H9 (cell line): ENCODE data around the gene RGS8. TPM values are rescaled to one million over a fixed set of nuclear protein-coding genes. Genes with fewer than 3 reads are reported as not detected.

ENCODE experiments used
- DNase-seq: peaks from one replicate; pipeline ENCODE4 v3.0.0-alpha.2; 2017
- H2AFZ ChIP-seq: one replicate; pipeline ENCODE4 v1.6.1; 2013; ENCODE audit warnings: mild to moderate bottlenecking, low read length, control low read depth, moderate library complexity
- H2AK5ac ChIP-seq: 2 replicates; pipeline ENCODE4 v1.6.1; 2013; ENCODE audit warnings: low read length, control low read depth, mixed read lengths; ENCODE audit not compliant: insufficient read length
- H2BK120ac ChIP-seq: one replicate; pipeline ENCODE4 v1.6.1; 2013; ENCODE audit warnings: low read depth, mild to moderate bottlenecking, low read length, control low read depth, inconsistent platforms; ENCODE audit not compliant: poor library complexity, severe bottlenecking
- H2BK12ac ChIP-seq: 2 replicates; pipeline ENCODE4 v1.6.1; 2013; ENCODE audit warnings: low read length, control low read depth, mixed read lengths, low read depth; ENCODE audit not compliant: insufficient read length
- H2BK15ac ChIP-seq: 2 replicates; pipeline ENCODE4 v1.6.1; 2013; ENCODE audit warnings: low read depth, low read length, control low read depth
- H2BK20ac ChIP-seq: one replicate; pipeline ENCODE4 v1.6.1; 2013; ENCODE audit warnings: low read depth, mild to moderate bottlenecking, low read length, control low read depth, inconsistent platforms; ENCODE audit not compliant: poor library complexity, severe bottlenecking
- H2BK5ac ChIP-seq: 2 replicates; pipeline ENCODE4 v1.6.1; 2013; ENCODE audit warnings: low read length, control low read depth, mixed read lengths; ENCODE audit not compliant: insufficient read length
- H3K14ac ChIP-seq: 2 replicates; pipeline ENCODE4 v1.6.1; 2013; ENCODE audit warnings: low read length, control low read depth; ENCODE audit not compliant: insufficient read depth
- H3K18ac ChIP-seq: 2 replicates; pipeline ENCODE4 v1.6.1; 2013; ENCODE audit warnings: low read depth, mild to moderate bottlenecking, mixed read lengths, low read length, control low read depth; ENCODE audit not compliant: insufficient read length
- H3K23ac ChIP-seq: 2 replicates; pipeline ENCODE4 v1.6.1; 2013; ENCODE audit warnings: low read length, control low read depth, mixed read lengths, low read depth; ENCODE audit not compliant: insufficient read length
- H3K23me2 ChIP-seq: 2 replicates; pipeline ENCODE4 v1.6.1; 2013; ENCODE audit warnings: low read depth, mild to moderate bottlenecking, mixed read lengths, low read length, control low read depth; ENCODE audit not compliant: insufficient read length, poor library complexity, severe bottlenecking
- H3K27ac ChIP-seq: 2 replicates; pipeline ENCODE4 v1.5.1; 2013; ENCODE audit warnings: low read length, control low read depth, mixed read lengths, low read depth; ENCODE audit not compliant: insufficient read length
- H3K27me3 ChIP-seq: 2 replicates; pipeline ENCODE4 v1.6.1; 2013; ENCODE audit warnings: low read length, control low read depth, inconsistent platforms; ENCODE audit not compliant: insufficient read depth
- H3K4ac ChIP-seq: 2 replicates; pipeline ENCODE4 v1.6.1; 2013; ENCODE audit warnings: low read depth, mild to moderate bottlenecking, control low read depth, inconsistent platforms, low read length, moderate library complexity
- H3K4me1 ChIP-seq: 2 replicates; pipeline ENCODE4 v1.6.1; 2013; ENCODE audit warnings: low read length, control low read depth, inconsistent platforms; ENCODE audit not compliant: insufficient read depth
- H3K4me2 ChIP-seq: 2 replicates; pipeline ENCODE4 v1.6.1; 2013; ENCODE audit warnings: low read length, control low read depth, mixed read lengths; ENCODE audit not compliant: insufficient read length, insufficient read depth
- H3K56ac ChIP-seq: 2 replicates; pipeline ENCODE4 v1.6.1; 2013; ENCODE audit warnings: low read depth, mild to moderate bottlenecking, mixed read lengths, low read length, control low read depth; ENCODE audit not compliant: insufficient read length
- H3K79me1 ChIP-seq: 2 replicates; pipeline ENCODE4 v1.6.1; 2013; ENCODE audit warnings: low read depth, mild to moderate bottlenecking, moderate library complexity, low read length, control low read depth, inconsistent platforms; ENCODE audit not compliant: insufficient read depth, poor library complexity, severe bottlenecking
- H3K79me2 ChIP-seq: 2 replicates; pipeline ENCODE4 v1.6.1; 2013; ENCODE audit warnings: low read length, control low read depth, inconsistent platforms; ENCODE audit not compliant: insufficient read depth
- H3K9ac ChIP-seq: 2 replicates; pipeline ENCODE4 v1.6.1; 2013; ENCODE audit warnings: low read length, control low read depth, mixed read lengths; ENCODE audit not compliant: insufficient read length; ENCODE audit errors: extremely low read depth
- H3K9me3 ChIP-seq: one replicate; pipeline ENCODE4 v1.6.1; 2013; ENCODE audit warnings: low read depth, low read length, inconsistent platforms; ENCODE audit not compliant: control insufficient read depth
- H3T11ph ChIP-seq: one replicate; pipeline ENCODE4 v1.6.1; 2013; ENCODE audit warnings: mild to moderate bottlenecking, low read length, control low read depth, inconsistent platforms
- H4K20me1 ChIP-seq: one replicate; pipeline ENCODE4 v1.6.1; 2013; ENCODE audit not compliant: control insufficient read depth, insufficient read length, insufficient read depth
- H4K5ac ChIP-seq: 2 replicates; pipeline ENCODE4 v1.6.1; 2013; ENCODE audit warnings: low read depth, mild to moderate bottlenecking, mixed read lengths, low read length, control low read depth; ENCODE audit not compliant: insufficient read length
- H4K8ac ChIP-seq: replicated peaks from 2 replicates; pipeline ENCODE4 v1.6.1; 2013; ENCODE audit warnings: low read length, control low read depth, mixed read lengths, low read depth; ENCODE audit not compliant: insufficient read length
- H4K91ac ChIP-seq: 2 replicates; pipeline ENCODE4 v1.6.1; 2013; ENCODE audit warnings: low read depth, mild to moderate bottlenecking, moderate library complexity, mixed read lengths, low read length, control low read depth; ENCODE audit not compliant: insufficient read length
- H3K27ac Mint-ChIP-seq, 3 experiments: 2 replicates in 2 of 3; 3 replicates in 1 of 3; pipeline ENCODE4 v1.8.0; 2020 to 2021; ENCODE audit warnings: mixed read lengths in 3 of 3, mild to moderate bottlenecking in 1 of 3, moderate library complexity in 1 of 3
- H3K27me3 Mint-ChIP-seq: 2 replicates; pipeline ENCODE4 v1.8.0; 2021; ENCODE audit warnings: low read depth, mild to moderate bottlenecking, moderate library complexity, mixed read lengths
- H3K36me3 Mint-ChIP-seq, 3 experiments: 2 replicates in 2 of 3; 3 replicates in 1 of 3; pipeline ENCODE4 v1.8.0; 2020 to 2021; ENCODE audit warnings: low read depth in 3 of 3, mixed read lengths in 3 of 3; ENCODE audit not compliant: insufficient read depth in 1 of 3
- H3K4me1 Mint-ChIP-seq, 2 experiments: 2 replicates each; pipeline ENCODE4 v1.8.0; 2020; ENCODE audit warnings: mixed read lengths in 2 of 2
- H3K4me3 Mint-ChIP-seq, 2 experiments: 2 replicates in 1 of 2; 3 replicates in 1 of 2; pipeline ENCODE4 v1.8.0; 2020 to 2021; ENCODE audit warnings: mild to moderate bottlenecking in 2 of 2, mixed read lengths in 2 of 2, moderate library complexity in 1 of 2
- H3K9me3 Mint-ChIP-seq, 2 experiments: 2 replicates in 1 of 2; 3 replicates in 1 of 2; pipeline ENCODE4 v1.8.0; 2020; ENCODE audit warnings: mild to moderate bottlenecking in 2 of 2, mixed read lengths in 2 of 2, moderate library complexity in 1 of 2
- CTCF ChIP-seq: fragments of 200-600 bp; sonication (generic); conservative IDR thresholded peaks from 3 replicates; pipeline ENCODE4 v1.8.0; 2021; ENCODE audit warnings: antibody characterized with exemption, mild to moderate bottlenecking
- WGBS: extraction: QIAGEN DNeasy Blood & Tissue Kit; methylation state at CpG from one replicate; pipeline ENCODE4 v1.1.7; 2013; ENCODE audit warnings: missing lambda C conversion rate, low lambda C conversion rate, mixed read lengths; ENCODE audit not compliant: insufficient read length; ENCODE audit errors: extremely low coverage; 5-methylcytosine and 5-hydroxymethylcytosine counted together
- total RNA-seq: library from RNA; stranded (reverse); gene quantifications from 2 replicates; pipeline ENCODE4 v1.2.1, GENCODE V29; 2021

The RGS8 gene
- total RNA-seq, 1 experiment from 2014 or later, result not detected

DNA sequence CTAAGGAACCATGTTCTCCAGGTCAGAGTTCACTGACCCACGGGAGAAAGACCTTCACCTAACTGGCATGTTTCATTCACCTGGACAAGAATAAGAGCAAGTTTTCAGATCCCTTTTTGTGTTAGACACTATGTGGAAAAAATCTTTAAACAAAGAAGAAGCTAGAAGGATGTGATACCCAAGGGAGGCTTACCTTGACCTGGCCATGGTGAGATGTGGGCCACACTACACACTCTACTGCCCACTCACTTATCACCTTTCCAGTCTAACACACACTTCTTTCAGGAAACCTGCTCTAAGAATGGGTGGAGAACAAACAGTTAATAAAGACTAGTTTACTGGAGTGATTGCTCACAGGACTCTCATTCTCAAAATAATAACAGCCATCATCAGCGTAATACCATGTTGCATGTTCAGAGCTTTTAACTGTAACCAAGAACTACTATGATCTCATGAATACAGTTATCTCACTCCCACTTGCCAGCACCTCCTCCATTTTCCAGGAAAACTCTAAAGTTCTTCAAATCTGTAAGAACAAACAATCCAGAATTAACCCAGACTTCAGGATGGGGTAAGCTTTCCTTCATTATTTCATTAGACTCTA lies 1.4 kb downstream of the RGS8 start:
- Histone ChIP-seq H3K56ac (no peak overlapping the region), H3K4me1 (no peaks in the 10 kb centered on the region; the same call in 1 of the 2 replicates), H4K91ac (no peak overlapping the region), H2AK5ac (no peak overlapping the region), H3T11ph (no peak overlapping the region), H3K79me1 (no peaks in the 10 kb centered on the region), H3K27me3 (no peaks in the 10 kb centered on the region; the same call in 1 of the 2 replicates), H3K9me3 (no peaks in the 10 kb centered on the region), H3K79me2 (no peaks in the 10 kb centered on the region), H2BK20ac (no peak overlapping the region), H3K9ac (no peak overlapping the region), H3K18ac (no peak overlapping the region), H3K4me2 (no peak overlapping the region), H2BK12ac (no peak overlapping the region), H2BK5ac (no peak overlapping the region), H3K27ac (no peak overlapping the region), H3K4ac (no peak overlapping the region), H3K23me2 (no peaks in the 10 kb centered on the region), H4K5ac (no peak overlapping the region), H2BK120ac (no peak overlapping the region), H4K20me1 (no peaks in the 10 kb centered on the region), H3K14ac (no peak overlapping the region), H3K23ac (no peak overlapping the region), H2BK15ac (no peak overlapping the region), H2AFZ (no peak overlapping the region), H4K8ac (no peak overlapping the region)
- peaks cover 5% of the 10 kb centered on the region in 2 experiments; a peak in 3 of 4 replicates for H3K4me1 Mint-ChIP-seq
- no peak for TF ChIP-seq CTCF
- H3K36me3 Mint-ChIP-seq, result no peaks in the 10 kb centered on the region
- H3K27me3 Mint-ChIP-seq, result peaks cover 24% of the 10 kb centered on the region
- no CpG with 5 or more reads among the region's 2 CpGs for WGBS
- H3K9me3 Mint-ChIP-seq, result no peaks in the 10 kb centered on the region
- H3K27ac Mint-ChIP-seq, result no peak overlapping the region
- no peak for DNase-seq
- no peak overlapping the region for H3K4me3 Mint-ChIP-seq
